HCT116 (cell line): ENCODE measurements around the gene TMEM243.

Source experiments
- EZH2 ChIP-seq: fragments of 200-600 bp; sonication (generic); IDR thresholded peaks from 2 replicates; pipeline ENCODE4 v1.6.1; 2017; ENCODE audit warnings: antibody characterized with exemption, mixed run types
- POLR2A ChIP-seq: IDR thresholded peaks from 2 replicates; pipeline ENCODE4 v1.7.0; 2011; ENCODE audit warnings: borderline replicate concordance; ENCODE audit not compliant: insufficient read depth, insufficient read length; ENCODE audit errors: extremely low read depth
- RAD21 ChIP-seq: IDR thresholded peaks from 2 replicates; pipeline ENCODE4 v1.6.1; 2012; ENCODE audit warnings: low read depth, mild to moderate bottlenecking
- SP1 ChIP-seq: IDR thresholded peaks from 2 replicates; pipeline ENCODE4 v1.6.1; 2012; ENCODE audit warnings: low read depth
- ZNF274 ChIP-seq: fragments of 200-500 bp; sonication (Bioruptor generic); IDR thresholded peaks from 2 replicates; pipeline ENCODE4 v1.6.1; 2014; ENCODE audit warnings: mild to moderate bottlenecking, low read depth, low read length, inconsistent platforms
- TF ChIP-seq, protein P1 (sequence below), 3 experiments: fragments of 200-600 bp in 1 of 3; sonication (generic) in 1 of 3; IDR thresholded peaks in 2 of 3; conservative IDR thresholded peaks in 1 of 3; 2 replicates each; pipeline ENCODE4 v1.5.1; 2012 to 2017; ENCODE audit warnings: low read depth in 2 of 3, low read length in 2 of 3, antibody characterized with exemption in 1 of 3, borderline replicate concordance in 1 of 3, control low read depth in 1 of 3, mild to moderate bottlenecking in 1 of 3, mixed read lengths in 1 of 3, mixed run types in 1 of 3, moderate library complexity in 1 of 3; ENCODE audit not compliant: insufficient read depth in 1 of 3
- TF ChIP-seq, protein P2 (sequence below): IDR thresholded peaks from 2 replicates; pipeline ENCODE4 v1.6.1; 2012
- TF ChIP-seq, protein P3 (sequence below): IDR thresholded peaks from 2 replicates; pipeline ENCODE4 v1.6.1; 2012; ENCODE audit warnings: low read depth

DNA sequence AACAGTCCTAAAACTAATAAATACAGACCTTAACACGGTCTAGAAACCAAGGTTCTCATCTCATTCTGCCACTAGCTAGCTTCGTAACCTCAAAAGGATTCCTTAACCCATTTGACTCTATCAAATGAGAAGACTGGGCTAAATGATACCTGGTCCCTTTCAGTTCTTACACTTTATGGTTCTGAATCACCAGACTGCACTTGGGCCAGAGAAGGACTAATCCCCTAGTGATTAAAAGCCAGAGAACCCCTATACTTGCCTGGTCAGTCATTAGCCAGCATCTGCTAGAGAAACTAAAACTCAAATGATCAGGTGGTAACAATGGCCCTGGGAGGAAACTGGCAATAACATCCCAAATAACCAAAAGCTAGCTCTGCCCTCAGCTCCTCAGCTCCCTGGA lies 16.8 kb downstream of the TMEM243 start:
- TF ChIP-seq RAD21 (no peak), SP1 (no peak), EZH2 (no peak), ZNF274 (no peak), POLR2A (no peak)
- TF ChIP-seq, protein P1, sequence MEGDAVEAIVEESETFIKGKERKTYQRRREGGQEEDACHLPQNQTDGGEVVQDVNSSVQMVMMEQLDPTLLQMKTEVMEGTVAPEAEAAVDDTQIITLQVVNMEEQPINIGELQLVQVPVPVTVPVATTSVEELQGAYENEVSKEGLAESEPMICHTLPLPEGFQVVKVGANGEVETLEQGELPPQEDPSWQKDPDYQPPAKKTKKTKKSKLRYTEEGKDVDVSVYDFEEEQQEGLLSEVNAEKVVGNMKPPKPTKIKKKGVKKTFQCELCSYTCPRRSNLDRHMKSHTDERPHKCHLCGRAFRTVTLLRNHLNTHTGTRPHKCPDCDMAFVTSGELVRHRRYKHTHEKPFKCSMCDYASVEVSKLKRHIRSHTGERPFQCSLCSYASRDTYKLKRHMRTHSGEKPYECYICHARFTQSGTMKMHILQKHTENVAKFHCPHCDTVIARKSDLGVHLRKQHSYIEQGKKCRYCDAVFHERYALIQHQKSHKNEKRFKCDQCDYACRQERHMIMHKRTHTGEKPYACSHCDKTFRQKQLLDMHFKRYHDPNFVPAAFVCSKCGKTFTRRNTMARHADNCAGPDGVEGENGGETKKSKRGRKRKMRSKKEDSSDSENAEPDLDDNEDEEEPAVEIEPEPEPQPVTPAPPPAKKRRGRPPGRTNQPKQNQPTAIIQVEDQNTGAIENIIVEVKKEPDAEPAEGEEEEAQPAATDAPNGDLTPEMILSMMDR (IDR thresholded peaks at IDR 0.05 in 2 of 3, conservative IDR thresholded peaks at IDR 0.05 in 1 of 3; ENCODE audit: borderline replicate concordance in 1 of 3, insufficient read depth in 1 of 3, low read depth in 2 of 3, low read length in 2 of 3) = no peak
- TF ChIP-seq, protein P2, sequence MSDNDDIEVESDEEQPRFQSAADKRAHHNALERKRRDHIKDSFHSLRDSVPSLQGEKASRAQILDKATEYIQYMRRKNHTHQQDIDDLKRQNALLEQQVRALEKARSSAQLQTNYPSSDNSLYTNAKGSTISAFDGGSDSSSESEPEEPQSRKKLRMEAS = no peak
- TF ChIP-seq, protein P3, sequence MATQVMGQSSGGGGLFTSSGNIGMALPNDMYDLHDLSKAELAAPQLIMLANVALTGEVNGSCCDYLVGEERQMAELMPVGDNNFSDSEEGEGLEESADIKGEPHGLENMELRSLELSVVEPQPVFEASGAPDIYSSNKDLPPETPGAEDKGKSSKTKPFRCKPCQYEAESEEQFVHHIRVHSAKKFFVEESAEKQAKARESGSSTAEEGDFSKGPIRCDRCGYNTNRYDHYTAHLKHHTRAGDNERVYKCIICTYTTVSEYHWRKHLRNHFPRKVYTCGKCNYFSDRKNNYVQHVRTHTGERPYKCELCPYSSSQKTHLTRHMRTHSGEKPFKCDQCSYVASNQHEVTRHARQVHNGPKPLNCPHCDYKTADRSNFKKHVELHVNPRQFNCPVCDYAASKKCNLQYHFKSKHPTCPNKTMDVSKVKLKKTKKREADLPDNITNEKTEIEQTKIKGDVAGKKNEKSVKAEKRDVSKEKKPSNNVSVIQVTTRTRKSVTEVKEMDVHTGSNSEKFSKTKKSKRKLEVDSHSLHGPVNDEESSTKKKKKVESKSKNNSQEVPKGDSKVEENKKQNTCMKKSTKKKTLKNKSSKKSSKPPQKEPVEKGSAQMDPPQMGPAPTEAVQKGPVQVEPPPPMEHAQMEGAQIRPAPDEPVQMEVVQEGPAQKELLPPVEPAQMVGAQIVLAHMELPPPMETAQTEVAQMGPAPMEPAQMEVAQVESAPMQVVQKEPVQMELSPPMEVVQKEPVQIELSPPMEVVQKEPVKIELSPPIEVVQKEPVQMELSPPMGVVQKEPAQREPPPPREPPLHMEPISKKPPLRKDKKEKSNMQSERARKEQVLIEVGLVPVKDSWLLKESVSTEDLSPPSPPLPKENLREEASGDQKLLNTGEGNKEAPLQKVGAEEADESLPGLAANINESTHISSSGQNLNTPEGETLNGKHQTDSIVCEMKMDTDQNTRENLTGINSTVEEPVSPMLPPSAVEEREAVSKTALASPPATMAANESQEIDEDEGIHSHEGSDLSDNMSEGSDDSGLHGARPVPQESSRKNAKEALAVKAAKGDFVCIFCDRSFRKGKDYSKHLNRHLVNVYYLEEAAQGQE = no peak
